HepG2 (cell line): ENCODE data around the gene PTPRD. TPM values are rescaled to one million over a fixed set of nuclear protein-coding genes. Genes with fewer than 3 reads are reported as not detected.

ENCODE experiments used
- BCL6 ChIP-seq: IDR thresholded peaks from 2 replicates; pipeline ENCODE4 v1.6.1; 2016; ENCODE audit warnings: missing genetic modification reagents, missing compliant biosample characterization
- BCLAF1 ChIP-seq: fragments of 450-650 bp; IDR thresholded peaks from 2 replicates; pipeline ENCODE4 v1.6.1; 2017; ENCODE audit warnings: mild to moderate bottlenecking
- JARID2 ChIP-seq: sonication (generic); formaldehyde crosslinking; IDR thresholded peaks from 2 replicates; pipeline ENCODE4 v1.8.1; 2023; ENCODE audit warnings: missing genetic modification reagents, inconsistent platforms; ENCODE audit not compliant: insufficient replicate concordance
- NCOR1 ChIP-seq: fragments of 200-600 bp; sonication (generic); IDR thresholded peaks from 2 replicates; pipeline ENCODE4 v1.7.0; 2017; ENCODE audit warnings: antibody characterized with exemption, low read length, borderline replicate concordance
- NFATC3 ChIP-seq: sonication (generic); formaldehyde crosslinking; IDR thresholded peaks from 2 replicates; pipeline ENCODE4 v1.5.1; 2020; ENCODE audit warnings: mild to moderate bottlenecking, missing genetic modification reagents
- ZNF484 ChIP-seq: sonication (generic); formaldehyde crosslinking; IDR thresholded peaks from 2 replicates; pipeline ENCODE4 v1.5.1; 2020; ENCODE audit warnings: mild to moderate bottlenecking, low read depth, missing genetic modification reagents, borderline replicate concordance
- ZNF598 ChIP-seq: sonication (generic); formaldehyde crosslinking; IDR thresholded peaks from 2 replicates; pipeline ENCODE4 v1.5.1; 2020; ENCODE audit warnings: mild to moderate bottlenecking, missing genetic modification reagents, borderline replicate concordance
- ZNF652 ChIP-seq: IDR thresholded peaks from 2 replicates; pipeline ENCODE4 v1.6.1; 2016; ENCODE audit warnings: low read depth, borderline replicate concordance
- ZNF660 ChIP-seq: sonication (generic); formaldehyde crosslinking; IDR thresholded peaks from 2 replicates; pipeline ENCODE4 v1.5.1; 2020; ENCODE audit warnings: mild to moderate bottlenecking, low read depth, missing genetic modification reagents, borderline replicate concordance
- ZNF790 ChIP-seq: sonication (generic); formaldehyde crosslinking; IDR thresholded peaks from 2 replicates; pipeline ENCODE4 v1.8.0; 2022; ENCODE audit warnings: missing genetic modification reagents, mild to moderate bottlenecking, borderline replicate concordance
- ZNF800 ChIP-seq: sonication (generic); formaldehyde crosslinking; IDR thresholded peaks from 2 replicates; pipeline ENCODE4 v1.4.0; 2020; ENCODE audit warnings: missing genetic modification reagents
- polyA plus RNA-seq, 8 experiments: library from polyadenylated mRNA; depleted of rRNA in 3 of 8; stranded (reverse) in 7 of 8; unstranded in 1 of 8; fragments of >200 nt; fragmentation: Illumina TruSeq in 4 of 8; extraction: Trizol in 4 of 8; gene quantifications; 2 replicates each; pipeline versions ENCODE4 v1.2.1 to v1.2.3, GENCODE V29; 2011 to 2016; ENCODE audit warnings: low read depth in 4 of 8, missing spikeins in 1 of 8, mixed read lengths in 1 of 8; ENCODE audit not compliant: insufficient read depth in 1 of 8
- total RNA-seq, 5 experiments: library from RNA; depleted of rRNA; stranded (reverse); fragments of >200 nt; fragmentation: Illumina TruSeq; extraction: Trizol; gene quantifications; 2 replicates each; pipeline ENCODE4 v1.2.3, GENCODE V29; 2016; ENCODE audit warnings: low read depth in 1 of 5
- TF ChIP-seq, protein P1 (sequence below): IDR thresholded peaks from 2 replicates; pipeline ENCODE4 v1.6.1; 2012; ENCODE audit warnings: low read length, improper control_type of control experiment
- TF ChIP-seq, protein P2 (sequence below): IDR thresholded peaks from 2 replicates; pipeline ENCODE4 v1.6.1; 2016; ENCODE audit warnings: low read depth, control low read depth

The PTPRD gene
- total and polyA plus RNA-seq, 2 of the 13 experiments (the other 11 are each of a cell fraction or from before 2014, with no cell fraction given), result 0.05 TPM; not detected in 1

DNA sequence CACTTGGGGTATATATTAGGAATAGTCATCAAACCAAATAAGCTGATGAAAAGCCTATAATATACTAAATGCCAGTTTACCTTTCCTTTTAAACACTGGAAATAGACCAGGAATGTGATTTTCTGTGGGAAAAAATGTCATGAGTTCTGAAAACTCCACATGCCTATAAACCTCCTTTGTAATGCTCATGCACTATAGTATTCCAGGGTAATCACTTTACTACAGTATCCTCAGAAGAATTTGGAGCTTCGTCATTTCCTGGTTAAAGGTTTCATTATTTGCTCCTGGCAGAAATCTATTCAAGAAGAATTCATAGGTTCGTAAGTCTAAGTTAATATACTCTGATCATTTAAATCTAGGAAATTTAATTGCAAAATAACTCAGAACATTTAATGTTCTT lies 1736.5 kb downstream of the PTPRD start (continued):
- TF ChIP-seq, protein P1, sequence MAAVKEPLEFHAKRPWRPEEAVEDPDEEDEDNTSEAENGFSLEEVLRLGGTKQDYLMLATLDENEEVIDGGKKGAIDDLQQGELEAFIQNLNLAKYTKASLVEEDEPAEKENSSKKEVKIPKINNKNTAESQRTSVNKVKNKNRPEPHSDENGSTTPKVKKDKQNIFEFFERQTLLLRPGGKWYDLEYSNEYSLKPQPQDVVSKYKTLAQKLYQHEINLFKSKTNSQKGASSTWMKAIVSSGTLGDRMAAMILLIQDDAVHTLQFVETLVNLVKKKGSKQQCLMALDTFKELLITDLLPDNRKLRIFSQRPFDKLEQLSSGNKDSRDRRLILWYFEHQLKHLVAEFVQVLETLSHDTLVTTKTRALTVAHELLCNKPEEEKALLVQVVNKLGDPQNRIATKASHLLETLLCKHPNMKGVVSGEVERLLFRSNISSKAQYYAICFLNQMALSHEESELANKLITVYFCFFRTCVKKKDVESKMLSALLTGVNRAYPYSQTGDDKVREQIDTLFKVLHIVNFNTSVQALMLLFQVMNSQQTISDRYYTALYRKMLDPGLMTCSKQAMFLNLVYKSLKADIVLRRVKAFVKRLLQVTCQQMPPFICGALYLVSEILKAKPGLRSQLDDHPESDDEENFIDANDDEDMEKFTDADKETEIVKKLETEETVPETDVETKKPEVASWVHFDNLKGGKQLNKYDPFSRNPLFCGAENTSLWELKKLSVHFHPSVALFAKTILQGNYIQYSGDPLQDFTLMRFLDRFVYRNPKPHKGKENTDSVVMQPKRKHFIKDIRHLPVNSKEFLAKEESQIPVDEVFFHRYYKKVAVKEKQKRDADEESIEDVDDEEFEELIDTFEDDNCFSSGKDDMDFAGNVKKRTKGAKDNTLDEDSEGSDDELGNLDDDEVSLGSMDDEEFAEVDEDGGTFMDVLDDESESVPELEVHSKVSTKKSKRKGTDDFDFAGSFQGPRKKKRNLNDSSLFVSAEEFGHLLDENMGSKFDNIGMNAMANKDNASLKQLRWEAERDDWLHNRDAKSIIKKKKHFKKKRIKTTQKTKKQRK, result no peak
- TF ChIP-seq JARID2 (CRISPR knock-in tag) (no peak), BCL6 (CRISPR knock-in tag) (no peak), NCOR1 (no peak), ZNF660 (CRISPR knock-in tag) (no peak), NFATC3 (CRISPR knock-in tag) (no peak), BCLAF1 (no peak), ZNF790 (CRISPR knock-in tag) (no peak), ZNF652 (CRISPR knock-in tag) (no peak), ZNF598 (CRISPR knock-in tag) (no peak), ZNF484 (CRISPR knock-in tag) (no peak), ZNF800 (CRISPR knock-in tag) (no peak)
- TF ChIP-seq, protein P2, sequence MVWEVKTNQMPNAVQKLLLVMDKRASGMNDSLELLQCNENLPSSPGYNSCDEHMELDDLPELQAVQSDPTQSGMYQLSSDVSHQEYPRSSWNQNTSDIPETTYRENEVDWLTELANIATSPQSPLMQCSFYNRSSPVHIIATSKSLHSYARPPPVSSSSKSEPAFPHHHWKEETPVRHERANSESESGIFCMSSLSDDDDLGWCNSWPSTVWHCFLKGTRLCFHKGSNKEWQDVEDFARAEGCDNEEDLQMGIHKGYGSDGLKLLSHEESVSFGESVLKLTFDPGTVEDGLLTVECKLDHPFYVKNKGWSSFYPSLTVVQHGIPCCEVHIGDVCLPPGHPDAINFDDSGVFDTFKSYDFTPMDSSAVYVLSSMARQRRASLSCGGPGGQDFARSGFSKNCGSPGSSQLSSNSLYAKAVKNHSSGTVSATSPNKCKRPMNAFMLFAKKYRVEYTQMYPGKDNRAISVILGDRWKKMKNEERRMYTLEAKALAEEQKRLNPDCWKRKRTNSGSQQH, result no peak
